HepG2 (cell line): Measurements from ENCODE around the gene CSK. TPM values are rescaled to one million over a fixed set of nuclear protein-coding genes. Genes with fewer than 3 reads are reported as not detected.

ENCODE experiments used
- ATAC-seq: fragments of 200-7000 bp; cut with Tn5 transposase; 3 replicates; pipeline ENCODE4 v1.9.1; 2020; ENCODE audit warnings: mild to moderate bottlenecking, moderate library complexity
- BruUV-seq: library from RNA; stranded (reverse); fragments of 400-500 nt; replicated peaks from 2 replicates; lab custom pipeline; 2021; lab: Mats Ljungman, UMichigan
- CTCF ChIA-PET: fragments of 300-600 bp; formaldehyde crosslinking; extraction: SDS; loops from one replicate; lab custom pipeline; 2021; ENCODE audit warnings: low total read pairs, inconsistent platforms, low intra/inter-chr PET ratio; lab: Yijun Ruan, JAX
- POLR2A ChIA-PET: fragments of 350-600 bp; sonication (Branson Sonifier 250); formaldehyde crosslinking; loops from one replicate; lab custom pipeline; 2020; ENCODE audit warnings: antibody characterized with exemption, inconsistent platforms; lab: Yijun Ruan, JAX
- DNase-seq: peaks from one replicate; pipeline ENCODE4 v3.0.0-alpha.2; 2015; ENCODE audit warnings: low spot score
- FAIRE-seq: peaks from 3 replicates; lab custom pipeline; 2011; peaks lifted over from hg19 to GRCh38; lab: Jason Lieb, UNC
- H2AFZ ChIP-seq: one replicate; pipeline ENCODE4 v1.6.1; 2011; ENCODE audit warnings: low read length, inconsistent platforms
- H3K27ac ChIP-seq: fragments of 300-600 bp; 3 replicates; pipeline ENCODE4 v1.8.0; 2011; ENCODE audit warnings: mixed run types, mild to moderate bottlenecking, mixed read lengths, low read length, inconsistent platforms; ENCODE audit not compliant: insufficient read depth; ENCODE audit errors: extremely low read length
- H3K27me3 ChIP-seq, 2 experiments: fragments of 200-600 bp in 1 of 2; 2 replicates in 1 of 2; 3 replicates in 1 of 2; pipeline versions ENCODE4 v1.6.0 to v1.8.0; 2011; ENCODE audit warnings: low read length in 2 of 2, mild to moderate bottlenecking in 2 of 2, moderate library complexity in 2 of 2, inconsistent platforms in 1 of 2; ENCODE audit not compliant: insufficient read depth in 2 of 2, control insufficient read depth in 1 of 2
- H3K36me3 ChIP-seq, 2 experiments: fragments of 200-600 bp in 1 of 2; replicated peaks in 1 of 2; 2 replicates in 1 of 2; 3 replicates in 1 of 2; pipeline versions ENCODE4 v1.5.1 to v1.8.0; 2011; ENCODE audit warnings: low read length in 2 of 2, inconsistent platforms in 1 of 2; ENCODE audit not compliant: insufficient read depth in 2 of 2, control insufficient read depth in 1 of 2
- H3K4me1 ChIP-seq: 2 replicates; pipeline ENCODE4 v1.5.1; 2012; ENCODE audit warnings: low read length, inconsistent platforms; ENCODE audit not compliant: insufficient read depth
- H3K4me2 ChIP-seq: 2 replicates; pipeline ENCODE4 v1.6.0; 2011; ENCODE audit warnings: low read depth, low read length, inconsistent platforms
- H3K4me3 ChIP-seq, 3 experiments: fragments of 200-600 bp in 1 of 3; sonication (generic), shearing (Covaris generic) in 1 of 3; replicated peaks in 1 of 3; 2 replicates each; pipeline ENCODE4 v1.5.1; 2011 to 2016; ENCODE audit warnings: low read length in 3 of 3, inconsistent platforms in 2 of 3, low read depth in 2 of 3, mild to moderate bottlenecking in 2 of 3, control low read depth in 1 of 3, mixed read lengths in 1 of 3; ENCODE audit not compliant: insufficient read depth in 1 of 3
- H3K79me2 ChIP-seq: one replicate; pipeline ENCODE4 v1.6.1; 2011; ENCODE audit warnings: low read length, inconsistent platforms; ENCODE audit not compliant: insufficient read depth
- H3K9ac ChIP-seq: 2 replicates; pipeline ENCODE4 v1.6.0; 2011; ENCODE audit warnings: mild to moderate bottlenecking, low read depth, low read length, inconsistent platforms; ENCODE audit not compliant: insufficient read depth
- H3K9me3 ChIP-seq: 2 replicates; pipeline ENCODE4 v1.5.1; 2012; ENCODE audit warnings: mild to moderate bottlenecking, low read length
- H4K20me1 ChIP-seq: 2 replicates; pipeline ENCODE4 v1.6.0; 2011; ENCODE audit warnings: inconsistent platforms, mild to moderate bottlenecking, low read length, moderate library complexity; ENCODE audit not compliant: insufficient read depth
- HNRNPL ChIP-seq: fragments of 200-400 bp; formaldehyde crosslinking; IDR thresholded peaks from 2 replicates; pipeline ENCODE4 v1.6.1; 2017; ENCODE audit warnings: mild to moderate bottlenecking, low read depth, low read length
- MYPOP ChIP-seq: sonication (generic); formaldehyde crosslinking; IDR thresholded peaks from 2 replicates; pipeline ENCODE4 v1.8.1; 2023; ENCODE audit warnings: mild to moderate bottlenecking, moderate library complexity, missing genetic modification reagents
- PHF8 ChIP-seq: sonication (generic); formaldehyde crosslinking; IDR thresholded peaks from 2 replicates; pipeline ENCODE4 v1.5.0; 2020; ENCODE audit warnings: missing genetic modification reagents
- PRMT3 ChIP-seq: sonication (generic); formaldehyde crosslinking; IDR thresholded peaks from 2 replicates; pipeline ENCODE4 v1.8.1; 2022; ENCODE audit warnings: low read depth, mild to moderate bottlenecking, moderate library complexity, missing genetic modification reagents, borderline replicate concordance
- RNF2 ChIP-seq: fragments of 450-650 bp; conservative IDR thresholded peaks from 2 replicates; pipeline ENCODE4 v1.6.1; 2016; ENCODE audit warnings: low read depth
- RXRA ChIP-seq: sonication (generic); formaldehyde crosslinking; IDR thresholded peaks from 2 replicates; pipeline ENCODE4 v1.5.1; 2020; ENCODE audit warnings: missing genetic modification reagents
- SCMH1 ChIP-seq: sonication (generic); formaldehyde crosslinking; IDR thresholded peaks from 2 replicates; pipeline ENCODE4 v1.9.0; 2021; ENCODE audit warnings: missing genetic modification reagents, mild to moderate bottlenecking, borderline replicate concordance
- SP1 ChIP-seq, 2 experiments: fragments of 450-650 bp in 1 of 2; sonication (generic) in 1 of 2; formaldehyde crosslinking in 1 of 2; IDR thresholded peaks; 2 replicates each; pipeline versions ENCODE4 v1.4.0 to v1.6.1; 2016 to 2020; ENCODE audit warnings: missing genetic modification reagents in 1 of 2
- STAG1 ChIP-seq: sonication (generic); formaldehyde crosslinking; IDR thresholded peaks from 2 replicates; pipeline ENCODE4 v1.4.0; 2020; ENCODE audit warnings: missing genetic modification reagents
- ZMYM3 ChIP-seq: sonication (generic); formaldehyde crosslinking; IDR thresholded peaks from 2 replicates; pipeline ENCODE4 v1.5.1; 2020; ENCODE audit warnings: mild to moderate bottlenecking, missing genetic modification reagents
- ZNF274 ChIP-seq: sonication (generic); formaldehyde crosslinking; IDR thresholded peaks from 2 replicates; pipeline ENCODE4 v1.5.1; 2020; ENCODE audit warnings: mild to moderate bottlenecking, missing genetic modification reagents
- WGBS: methylation state at CpG from one replicate; pipeline ENCODE4 v1.1.6; 2017; ENCODE audit warnings: low lambda C conversion rate; 5-methylcytosine and 5-hydroxymethylcytosine counted together
- in situ Hi-C: cut with HindIII; loops from 2 replicates; pipeline ENCODE4 v1.10.0; 2017; ENCODE audit warnings: low pct_unique_long_range_greater_than_20kb; ENCODE audit not compliant: extremely low pct_ligation_motif_present
- intact Hi-C: fragments of 100-400 bp; cut with micrococcal nuclease; formaldehyde crosslinking; loops from one replicate; pipeline ENCODE4 v1.10.0; 2022; ENCODE audit not compliant: unreplicated experiment
- polyA plus RNA-seq, 8 experiments: library from polyadenylated mRNA; depleted of rRNA in 3 of 8; stranded (reverse) in 7 of 8; unstranded in 1 of 8; fragments of >200 nt; fragmentation: Illumina TruSeq in 4 of 8; extraction: Trizol in 4 of 8; gene quantifications; 2 replicates each; pipeline versions ENCODE4 v1.2.1 to v1.2.3, GENCODE V29; 2011 to 2016; ENCODE audit warnings: low read depth in 4 of 8, missing spikeins in 1 of 8, mixed read lengths in 1 of 8; ENCODE audit not compliant: insufficient read depth in 1 of 8
- total RNA-seq, 5 experiments: library from RNA; depleted of rRNA; stranded (reverse); fragments of >200 nt; fragmentation: Illumina TruSeq; extraction: Trizol; gene quantifications; 2 replicates each; pipeline ENCODE4 v1.2.3, GENCODE V29; 2016; ENCODE audit warnings: low read depth in 1 of 5
- TF ChIP-seq, protein P1 (sequence below), 2 experiments: sonication (generic) in 1 of 2; formaldehyde crosslinking in 1 of 2; IDR thresholded peaks; 2 replicates each; pipeline versions ENCODE4 v1.4.0 to v1.6.1; 2016 to 2020; ENCODE audit warnings: borderline replicate concordance in 1 of 2, low read depth in 1 of 2, mild to moderate bottlenecking in 1 of 2, missing genetic modification reagents in 1 of 2
- TF ChIP-seq, protein P2 (sequence below): sonication (generic); formaldehyde crosslinking; IDR thresholded peaks from 2 replicates; pipeline ENCODE4 v1.8.0; 2023; ENCODE audit warnings: mild to moderate bottlenecking, missing genetic modification reagents

The CSK gene
- total and polyA plus RNA-seq, 2 of the 13 experiments (the other 11 are each of a cell fraction or from before 2014, with no cell fraction given), result 12.5 to 21.3 TPM

- ATAC-seq (no peak), DNase-seq (no peak), FAIRE-seq (no peak)
- Histone ChIP-seq H3K4me3 (no peak overlapping the region), H3K4me1 (peaks cover 24% of the 10 kb centered on the region), H3K9ac (no peak overlapping the region), H4K20me1 (no peaks in the 10 kb centered on the region), H3K27me3 (no peaks in the 10 kb centered on the region), H3K27ac (no peak overlapping the region), H3K36me3 (no peaks in the 10 kb centered on the region), H3K79me2 (no peaks in the 10 kb centered on the region), H2AFZ (no peak overlapping the region), H3K9me3 (no peaks in the 10 kb centered on the region), H3K4me2 (no peak overlapping the region)
- 93% methylated on average over 8 of the region's 8 CpGs for WGBS
- TF ChIP-seq PHF8 (no peak), SP1 (IDR thresholded peaks at IDR 0.05) (no peak), SP1 (CRISPR knock-in tag; IDR thresholded peaks at IDR 0.05) (no peak), ZMYM3 (peak; percentile 42; the same call in 1 of the 2 replicates), RNF2 (no peak), HNRNPL (no peak), ZNF274 (CRISPR knock-in tag) (peak; percentile 46; the same call in 1 of the 2 replicates), RXRA (CRISPR knock-in tag) (no peak), SCMH1 (CRISPR knock-in tag) (no peak), PRMT3 (CRISPR knock-in tag) (no peak), STAG1 (CRISPR knock-in tag) (peak; percentile 18; the same call in 1 of the 2 replicates), MYPOP (CRISPR knock-in tag) (no peak)
- TF ChIP-seq, protein P1, sequence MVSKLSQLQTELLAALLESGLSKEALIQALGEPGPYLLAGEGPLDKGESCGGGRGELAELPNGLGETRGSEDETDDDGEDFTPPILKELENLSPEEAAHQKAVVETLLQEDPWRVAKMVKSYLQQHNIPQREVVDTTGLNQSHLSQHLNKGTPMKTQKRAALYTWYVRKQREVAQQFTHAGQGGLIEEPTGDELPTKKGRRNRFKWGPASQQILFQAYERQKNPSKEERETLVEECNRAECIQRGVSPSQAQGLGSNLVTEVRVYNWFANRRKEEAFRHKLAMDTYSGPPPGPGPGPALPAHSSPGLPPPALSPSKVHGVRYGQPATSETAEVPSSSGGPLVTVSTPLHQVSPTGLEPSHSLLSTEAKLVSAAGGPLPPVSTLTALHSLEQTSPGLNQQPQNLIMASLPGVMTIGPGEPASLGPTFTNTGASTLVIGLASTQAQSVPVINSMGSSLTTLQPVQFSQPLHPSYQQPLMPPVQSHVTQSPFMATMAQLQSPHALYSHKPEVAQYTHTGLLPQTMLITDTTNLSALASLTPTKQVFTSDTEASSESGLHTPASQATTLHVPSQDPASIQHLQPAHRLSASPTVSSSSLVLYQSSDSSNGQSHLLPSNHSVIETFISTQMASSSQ (IDR thresholded peaks at IDR 0.05; ENCODE audit: low read depth), result no peak
- TF ChIP-seq, protein P1 (CRISPR knock-in tag; IDR thresholded peaks at IDR 0.05; ENCODE audit: borderline replicate concordance), result no peak
- TF ChIP-seq, protein P2, sequence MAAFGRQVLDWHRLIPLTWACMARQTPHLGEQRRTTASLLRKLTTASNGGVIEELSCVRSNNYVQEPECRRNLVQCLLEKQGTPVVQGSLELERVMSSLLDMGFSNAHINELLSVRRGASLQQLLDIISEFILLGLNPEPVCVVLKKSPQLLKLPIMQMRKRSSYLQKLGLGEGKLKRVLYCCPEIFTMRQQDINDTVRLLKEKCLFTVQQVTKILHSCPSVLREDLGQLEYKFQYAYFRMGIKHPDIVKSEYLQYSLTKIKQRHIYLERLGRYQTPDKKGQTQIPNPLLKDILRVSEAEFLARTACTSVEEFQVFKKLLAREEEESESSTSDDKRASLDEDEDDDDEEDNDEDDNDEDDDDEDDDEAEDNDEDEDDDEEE (CRISPR knock-in tag), result no peak
- POLR2A ChIA-PET, result interaction anchor here (1.2 to 4.0 kb wide), 3 partner anchors 18 to 33 kb away, joined by 6 to 53 read pairs (median 7); partner anchors contain the start of gene CYP1A1
- intact Hi-C loops (no loop called here), in situ Hi-C loops (no loop called here)
- no TSS peak for BruUV-seq
- CTCF ChIA-PET, result no interaction called here
These were observed 23.1 kb upstream of the CSK start for GRCh38 chr15:74758736-74759135.
